IMR-90 (cell line): ENCODE results near the gene CEP85. TPM values are rescaled to one million over a fixed set of nuclear protein-coding genes. Genes with fewer than 3 reads are reported as not detected.

Source experiments
- ATAC-seq: fragments of 200-7000 bp; cut with Tn5 transposase; 2 replicates; pipeline ENCODE4 v1.9.1; 2020; ENCODE audit warnings: low read depth, mild to moderate bottlenecking, moderate library complexity
- BruUV-seq: library from RNA; stranded (reverse); fragments of 400-500 nt; replicated peaks from 2 replicates; lab custom pipeline; 2021; lab: Mats Ljungman, UMichigan
- CTCF ChIA-PET: fragments of 300-600 bp; formaldehyde crosslinking; extraction: SDS; loops from one replicate; lab custom pipeline; 2021; ENCODE audit warnings: antibody characterized with exemption; lab: Yijun Ruan, JAX
- POLR2A ChIA-PET: fragments of 300-600 bp; sonication (Branson Sonifier 250); formaldehyde crosslinking; loops from one replicate; lab custom pipeline; 2022; ENCODE audit warnings: antibody characterized with exemption; ENCODE audit not compliant: unreplicated experiment; lab: Charles Lee
- DNase-seq: peaks from one replicate; pipeline ENCODE4 v3.0.0; 2013
- H2AFZ ChIP-seq: replicated peaks from 2 replicates; pipeline ENCODE3; 2013; ENCODE audit warnings: low read length, mild to moderate bottlenecking; ENCODE audit not compliant: poor library complexity
- H2AK5ac ChIP-seq: 2 replicates; pipeline ENCODE4 v1.6.1; 2013; ENCODE audit warnings: low read depth, low read length, inconsistent platforms
- H2AK9ac ChIP-seq: replicated peaks from 2 replicates; pipeline ENCODE3; 2013; ENCODE audit warnings: mild to moderate bottlenecking, low read depth, low read length, moderate library complexity; ENCODE audit not compliant: poor library complexity
- H2BK120ac ChIP-seq: 2 replicates; pipeline ENCODE4 v1.6.1; 2013; ENCODE audit warnings: low read depth, low read length, inconsistent platforms
- H2BK15ac ChIP-seq: 3 replicates; pipeline ENCODE4 v1.6.1; 2013; ENCODE audit warnings: low read depth, low read length, inconsistent platforms
- H2BK20ac ChIP-seq: 2 replicates; pipeline ENCODE4 v1.6.1; 2013; ENCODE audit warnings: low read depth, mild to moderate bottlenecking, inconsistent platforms, low read length, moderate library complexity
- H2BK5ac ChIP-seq: 2 replicates; pipeline ENCODE4 v1.6.1; 2013; ENCODE audit warnings: mild to moderate bottlenecking, low read depth, low read length, inconsistent platforms; ENCODE audit not compliant: poor library complexity, severe bottlenecking
- H3K14ac ChIP-seq: replicated peaks from 2 replicates; pipeline ENCODE4 v1.6.1; 2013; ENCODE audit warnings: low read depth, low read length, inconsistent platforms
- H3K18ac ChIP-seq: 2 replicates; pipeline ENCODE4 v1.6.1; 2013; ENCODE audit warnings: low read depth, low read length, control low read depth
- H3K23ac ChIP-seq: 2 replicates; pipeline ENCODE4 v1.6.1; 2013; ENCODE audit warnings: low read depth, low read length, inconsistent platforms
- H3K27ac ChIP-seq: 2 replicates; pipeline ENCODE4 v1.5.1; 2013; ENCODE audit warnings: mild to moderate bottlenecking, control low read depth, low read length; ENCODE audit not compliant: insufficient read depth
- H3K27me3 ChIP-seq: 2 replicates; pipeline ENCODE4 v1.6.1; 2013; ENCODE audit warnings: low read length; ENCODE audit not compliant: control insufficient read depth, insufficient read depth
- H3K36me3 ChIP-seq: 2 replicates; pipeline ENCODE4 v1.6.1; 2013; ENCODE audit warnings: low read length, mixed read lengths; ENCODE audit not compliant: control insufficient read depth, insufficient read depth
- H3K4ac ChIP-seq: 2 replicates; pipeline ENCODE4 v1.6.1; 2013; ENCODE audit warnings: low read depth, low read length, inconsistent platforms
- H3K4me1 ChIP-seq: 2 replicates; pipeline ENCODE4 v1.6.1; 2013; ENCODE audit warnings: low read length, mixed read lengths; ENCODE audit not compliant: control insufficient read depth, insufficient read depth
- H3K4me2 ChIP-seq: 2 replicates; pipeline ENCODE4 v1.6.1; 2013; ENCODE audit warnings: low read depth, mild to moderate bottlenecking, control low read depth, low read length, moderate library complexity
- H3K4me3 ChIP-seq: 2 replicates; pipeline ENCODE4 v1.5.1; 2013; ENCODE audit warnings: low read depth, mild to moderate bottlenecking, control low read depth, low read length, moderate library complexity; ENCODE audit not compliant: insufficient read depth
- H3K56ac ChIP-seq: 2 replicates; pipeline ENCODE4 v1.6.1; 2013; ENCODE audit warnings: low read length, inconsistent platforms; ENCODE audit not compliant: insufficient read depth; ENCODE audit errors: extremely low read depth
- H3K79me1 ChIP-seq, 2 experiments: 2 replicates each; pipeline ENCODE4 v1.6.1; 2013; ENCODE audit warnings: low read length in 2 of 2, inconsistent platforms in 1 of 2, low read depth in 1 of 2
- H3K9ac ChIP-seq: 2 replicates; pipeline ENCODE4 v1.6.1; 2013; ENCODE audit warnings: low read depth, low read length, control low read depth
- H3K9me1 ChIP-seq: 2 replicates; pipeline ENCODE4 v1.6.1; 2013; ENCODE audit warnings: low read length, inconsistent platforms; ENCODE audit not compliant: insufficient read depth
- H3K9me3 ChIP-seq: 2 replicates; pipeline ENCODE4 v1.6.1; 2013; ENCODE audit warnings: low read length; ENCODE audit not compliant: control insufficient read depth, insufficient read depth
- H4K20me1 ChIP-seq: 2 replicates; pipeline ENCODE4 v1.6.1; 2013; ENCODE audit warnings: low read length, inconsistent platforms; ENCODE audit not compliant: insufficient read depth
- H4K5ac ChIP-seq: 2 replicates; pipeline ENCODE4 v1.6.1; 2013; ENCODE audit warnings: mild to moderate bottlenecking, low read depth, low read length, control low read depth
- H4K8ac ChIP-seq, 2 experiments: 2 replicates each; pipeline ENCODE4 v1.6.1; 2013; ENCODE audit warnings: low read depth in 2 of 2, low read length in 2 of 2, control low read depth in 1 of 2, inconsistent platforms in 1 of 2
- H4K91ac ChIP-seq: 2 replicates; pipeline ENCODE4 v1.6.1; 2013; ENCODE audit warnings: low read depth, low read length, inconsistent platforms; ENCODE audit not compliant: insufficient read depth
- BHLHE40 ChIP-seq: fragments of 150-350 bp; IDR thresholded peaks from 2 replicates; pipeline ENCODE4 v1.6.1; 2016; ENCODE audit warnings: mild to moderate bottlenecking, low read depth, low read length
- CEBPB ChIP-seq: IDR thresholded peaks from 2 replicates; pipeline ENCODE4 v1.6.1; 2012; ENCODE audit warnings: low read depth, low read length, improper control_type of control experiment
- CTCF ChIP-seq: conservative IDR thresholded peaks from 2 replicates; pipeline ENCODE4 v1.5.1; 2012; ENCODE audit warnings: mild to moderate bottlenecking, low read depth, low read length, improper control_type of control experiment
- MAFK ChIP-seq: IDR thresholded peaks from 2 replicates; pipeline ENCODE4 v1.6.1; 2012; ENCODE audit warnings: low read depth, low read length, improper control_type of control experiment
- MAZ ChIP-seq: IDR thresholded peaks from 2 replicates; pipeline ENCODE4 v1.6.1; 2012; ENCODE audit warnings: low read depth, mild to moderate bottlenecking, low read length, improper control_type of control experiment, moderate library complexity, borderline replicate concordance
- MXI1 ChIP-seq: IDR thresholded peaks from 2 replicates; pipeline ENCODE4 v1.6.1; 2012; ENCODE audit warnings: low read depth, mild to moderate bottlenecking, low read length, moderate library complexity, borderline replicate concordance
- NFE2L2 ChIP-seq: fragments of 150-350 bp; IDR thresholded peaks from 2 replicates; pipeline ENCODE4 v1.6.1; 2016; ENCODE audit warnings: low read depth, mild to moderate bottlenecking, low read length
- POLR2A ChIP-seq: IDR thresholded peaks from 2 replicates; pipeline ENCODE4 v1.6.1; 2012; ENCODE audit warnings: mild to moderate bottlenecking, low read depth, low read length
- RCOR1 ChIP-seq: IDR thresholded peaks from 2 replicates; pipeline ENCODE4 v1.6.1; 2012; ENCODE audit warnings: mild to moderate bottlenecking, low read length, improper control_type of control experiment; ENCODE audit not compliant: insufficient replicate concordance
- RFX5 ChIP-seq: IDR thresholded peaks from 2 replicates; pipeline ENCODE4 v1.8.0; 2012; ENCODE audit warnings: low read depth, mild to moderate bottlenecking, low read length, moderate library complexity
- SMC3 ChIP-seq: fragments of 150-350 bp; IDR thresholded peaks from 2 replicates; pipeline ENCODE4 v1.6.1; 2016; ENCODE audit warnings: low read depth, mild to moderate bottlenecking, antibody characterized with exemption, low read length, moderate library complexity
- WGBS, 2 experiments: methylation state at CpG; one replicate each; pipeline versions ENCODE4 v1.1.5 to v1.1.7; 2013; ENCODE audit warnings: missing lambda C conversion rate in 2 of 2; ENCODE audit not compliant: insufficient read length in 1 of 2; ENCODE audit errors: extremely low coverage in 2 of 2; 5-methylcytosine and 5-hydroxymethylcytosine counted together
- dilution Hi-C: fragments of 300-500 bp; cut with HindIII; formaldehyde crosslinking; loops from one replicate; pipeline ENCODE4 v1.14.3; 2018; ENCODE audit warnings: low sequenced_read_pairs; ENCODE audit not compliant: unreplicated experiment
- in situ Hi-C: fragments of 300-500 bp; cut with MboI; formaldehyde crosslinking; loops from 3 replicates; pipeline ENCODE4 v1.14.3; 2019; ENCODE audit warnings: low sequenced_read_pairs, inconsistent platforms, mixed read lengths
- intact Hi-C: fragments of 100-400 bp; cut with micrococcal nuclease; formaldehyde crosslinking; loops from 2 replicates; pipeline ENCODE4 v1.10.0; 2022
- polyA plus RNA-seq, 3 experiments: library from polyadenylated mRNA; depleted of rRNA; stranded (reverse); fragments of >200 nt; gene quantifications; 2 replicates each; pipeline ENCODE4 v1.2.3, GENCODE V29; 2012; ENCODE audit warnings: low replicate concordance in 1 of 3
- total RNA-seq: library from RNA; depleted of rRNA; stranded (reverse); fragments of >200 nt; gene quantifications from 2 replicates; pipeline ENCODE4 v1.2.3, GENCODE V29; 2012

CEP85 gene
- total and polyA plus RNA-seq, 2 of the 4 experiments (the other 2 are of a cell fraction), result 11.5 to 11.8 TPM

- H3K9ac ChIP-seq, result no peak overlapping the region
- no peak overlapping the region for H2BK120ac ChIP-seq
- no peak overlapping the region for H3K4me2 ChIP-seq
- H3K27ac ChIP-seq, result no peak overlapping the region
- H3K4ac ChIP-seq, result no peak overlapping the region
- POLR2A ChIA-PET, result no interaction called here
- H3K4me1 ChIP-seq, result no peaks in the 10 kb centered on the region
- no peak overlapping the region for H3K23ac ChIP-seq
- in situ Hi-C loops, result no loop called here
- no peak overlapping the region for H4K8ac ChIP-seq
- no peak for ATAC-seq
- no peak for TF ChIP-seq MAFK
- TF ChIP-seq BHLHE40, result no peak
- TF ChIP-seq POLR2A, result no peak
- TF ChIP-seq MAZ, result no peak
- TF ChIP-seq MXI1, result no peak
- no peak for TF ChIP-seq RFX5
- TF ChIP-seq NFE2L2, result no peak
- no peak for TF ChIP-seq CEBPB
- TF ChIP-seq CTCF, result no peak
- no peak for TF ChIP-seq SMC3
- TF ChIP-seq RCOR1, result no peak
- no peak overlapping the region for H3K18ac ChIP-seq
- intact Hi-C loops, result no loop called here
- no peak overlapping the region for H2BK5ac ChIP-seq
- no peak overlapping the region for H2BK20ac ChIP-seq
- no peaks in the 10 kb centered on the region for H3K79me1 ChIP-seq
- dilution Hi-C loops, result no loop called here
- no peak overlapping the region for H4K5ac ChIP-seq
- H2AFZ ChIP-seq, result no peak overlapping the region
- H2AK9ac ChIP-seq, result no peak overlapping the region
- H3K27me3 ChIP-seq, result peaks cover 45% of the 10 kb centered on the region
- H4K91ac ChIP-seq, result no peak overlapping the region
- H2AK5ac ChIP-seq, result no peak overlapping the region
- no TSS peak for BruUV-seq
- H3K4me3 ChIP-seq, result no peak overlapping the region
- no peaks in the 10 kb centered on the region for H3K36me3 ChIP-seq
- H3K9me3 ChIP-seq, result no peaks in the 10 kb centered on the region
- no peak for DNase-seq
- H3K56ac ChIP-seq, result no peak overlapping the region
- no peak overlapping the region for H2BK15ac ChIP-seq
- no CpG with 5 or more reads among the region's 11 CpGs for WGBS, 2 experiments
- H4K20me1 ChIP-seq, result no peaks in the 10 kb centered on the region
- CTCF ChIA-PET, result no interaction called here
- H3K14ac ChIP-seq, result no peak overlapping the region
- H3K9me1 ChIP-seq, result no peaks in the 10 kb centered on the region
These were observed 36.2 kb upstream of the CEP85 start for GRCh38 chr1:26197813-26198212.
